HUES64 (cell line): ENCODE measurements around the gene TBC1D8.

Experiments
- H3K27ac ChIP-seq: 2 replicates; pipeline ENCODE4 v1.7.0; 2013; ENCODE audit warnings: low read depth, low read length, inconsistent platforms
- H3K27me3 ChIP-seq: 2 replicates; pipeline ENCODE4 v1.6.1; 2013; ENCODE audit warnings: mild to moderate bottlenecking, low read length; ENCODE audit not compliant: insufficient read depth
- H3K36me3 ChIP-seq: 2 replicates; pipeline ENCODE4 v1.6.1; 2013; ENCODE audit warnings: mild to moderate bottlenecking, low read length; ENCODE audit not compliant: insufficient read depth
- H3K4me1 ChIP-seq: 2 replicates; pipeline ENCODE4 v1.6.1; 2013; ENCODE audit warnings: mild to moderate bottlenecking, low read length, moderate library complexity; ENCODE audit not compliant: insufficient read depth
- H3K4me3 ChIP-seq: 2 replicates; pipeline ENCODE4 v1.5.1; 2013; ENCODE audit warnings: mild to moderate bottlenecking, low read length, moderate library complexity
- H3K9ac ChIP-seq: 2 replicates; pipeline ENCODE4 v1.6.1; 2013; ENCODE audit warnings: mild to moderate bottlenecking, low read depth, low read length
- H3K9me3 ChIP-seq: 2 replicates; pipeline ENCODE4 v1.6.1; 2013; ENCODE audit warnings: low read depth, low read length; ENCODE audit not compliant: insufficient read depth
- WGBS: fragments of 150-250, 120-280 bp; methylation state at CpG from one replicate; pipeline ENCODE4 v1.1.7; 2013; ENCODE audit warnings: missing lambda C conversion rate; 5-methylcytosine and 5-hydroxymethylcytosine counted together

TBC1D8 gene

GRCh38 chr2:101082998-101083397 lies 68.2 kb downstream of the TBC1D8 start:
- no peaks in the 10 kb centered on the region for H3K4me1 ChIP-seq
- no peak overlapping the region for H3K27ac ChIP-seq
- 92% methylated on average over 6 of the region's 6 CpGs for WGBS
- H3K27me3 ChIP-seq, result no peaks in the 10 kb centered on the region
- H3K9ac ChIP-seq, result no peak overlapping the region
- no peak overlapping the region for H3K4me3 ChIP-seq
- no peaks in the 10 kb centered on the region for H3K9me3 ChIP-seq
- H3K36me3 ChIP-seq, result no peaks in the 10 kb centered on the region

- Histone ChIP-seq H3K27me3 (no peaks in the 10 kb centered on the region), H3K4me1 (no peaks in the 10 kb centered on the region), H3K9me3 (no peaks in the 10 kb centered on the region), H3K9ac (no peak overlapping the region), H3K4me3 (no peak overlapping the region), H3K36me3 (no peaks in the 10 kb centered on the region), H3K27ac (no peak overlapping the region)
- WGBS, result 88% methylated on average over 1 of the region's 1 CpG
These were observed 69.7 kb downstream of the TBC1D8 start for GRCh38 chr2:101081375-101081907.

GRCh38 chr2:101080211-101081068 lies 70.7 kb downstream of the TBC1D8 start:
- Histone ChIP-seq H3K4me3 (no peak overlapping the region), H3K4me1 (no peaks in the 10 kb centered on the region), H3K36me3 (no peaks in the 10 kb centered on the region), H3K27me3 (no peaks in the 10 kb centered on the region), H3K9me3 (0 out of 2 replicates have a peak, but pooled peaks cover 2% of the 10 kb centered on the region), H3K27ac (no peak overlapping the region), H3K9ac (no peak overlapping the region)
- WGBS, result 97% methylated on average over 14 of the region's 14 CpGs

- Histone ChIP-seq H3K4me3 (no peak overlapping the region), H3K4me1 (no peaks in the 10 kb centered on the region), H3K9me3 (peaks cover 15% of the 10 kb centered on the region; the same call in 1 of the 2 replicates), H3K27me3 (no peaks in the 10 kb centered on the region), H3K9ac (no peak overlapping the region), H3K36me3 (no peaks in the 10 kb centered on the region; the same call in 1 of the 2 replicates), H3K27ac (no peak overlapping the region)
- 98% methylated on average over 2 of the region's 2 CpGs for WGBS
These were observed 74.6 kb downstream of the TBC1D8 start for GRCh38 chr2:101076581-101076980.

GRCh38 chr2:101064868-101065549 lies 86.2 kb downstream of the TBC1D8 start:
- Histone ChIP-seq H3K9ac (no peak overlapping the region), H3K27me3 (no peaks in the 10 kb centered on the region), H3K27ac (no peak overlapping the region), H3K36me3 (no peaks in the 10 kb centered on the region), H3K4me1 (no peaks in the 10 kb centered on the region), H3K4me3 (no peak overlapping the region), H3K9me3 (no peaks in the 10 kb centered on the region)
- WGBS, result 98% methylated on average over 4 of the region's 4 CpGs

- Histone ChIP-seq H3K4me1 (no peaks in the 10 kb centered on the region), H3K9me3 (no peaks in the 10 kb centered on the region), H3K9ac (no peak overlapping the region), H3K27me3 (no peaks in the 10 kb centered on the region), H3K36me3 (no peaks in the 10 kb centered on the region), H3K27ac (no peak overlapping the region), H3K4me3 (no peak overlapping the region)
- 96% methylated on average over 3 of the region's 3 CpGs for WGBS
These were observed 86.7 kb downstream of the TBC1D8 start for GRCh38 chr2:101064505-101064867.

- Histone ChIP-seq H3K4me3 (no peak overlapping the region), H3K27ac (no peak overlapping the region), H3K27me3 (no peaks in the 10 kb centered on the region), H3K9ac (no peak overlapping the region), H3K4me1 (no peaks in the 10 kb centered on the region), H3K9me3 (no peaks in the 10 kb centered on the region), H3K36me3 (peaks cover 2% of the 10 kb centered on the region; the same call in 1 of the 2 replicates)
- 87% methylated on average over 2 of the region's 2 CpGs for WGBS
These were observed 87.1 kb downstream of the TBC1D8 start for GRCh38 chr2:101064125-101064502.

- no peaks in the 10 kb centered on the region for H3K4me1 ChIP-seq
These were observed 87.6 kb downstream of the TBC1D8 start for GRCh38 chr2:101063352-101064124.

GRCh38 chr2:101058386-101058785 lies 92.8 kb downstream of the TBC1D8 start:
- H3K9me3 ChIP-seq, result no peaks in the 10 kb centered on the region
- WGBS, result 95% methylated on average over 3 of the region's 3 CpGs
- H3K4me3 ChIP-seq, result no peak overlapping the region
- H3K36me3 ChIP-seq, result peaks cover 15% of the 10 kb centered on the region; the same call in 1 of the 2 replicates
- H3K9ac ChIP-seq, result no peak overlapping the region
- no peaks in the 10 kb centered on the region for H3K27me3 ChIP-seq
- H3K27ac ChIP-seq, result no peak overlapping the region
- no peaks in the 10 kb centered on the region for H3K4me1 ChIP-seq

More at GRCh38 chr2:101063352-101064124, 87.6 kb downstream of the TBC1D8 start:
- H3K27ac ChIP-seq, result no peak overlapping the region
- H3K9ac ChIP-seq, result no peak overlapping the region
- H3K9me3 ChIP-seq, result no peaks in the 10 kb centered on the region
- no peak overlapping the region for H3K4me3 ChIP-seq
- H3K27me3 ChIP-seq, result no peaks in the 10 kb centered on the region
- WGBS, result 96% methylated on average over 3 of the region's 3 CpGs
- H3K36me3 ChIP-seq, result peaks cover 3% of the 10 kb centered on the region; the same call in 1 of the 2 replicates

GRCh38 chr2:101057051-101057933 lies 93.9 kb downstream of the TBC1D8 start:
- H3K4me3 ChIP-seq, result no peak overlapping the region
- H3K9me3 ChIP-seq, result no peaks in the 10 kb centered on the region
- no peak overlapping the region for H3K27ac ChIP-seq
- H3K36me3 ChIP-seq, result peaks cover 15% of the 10 kb centered on the region; the same call in 1 of the 2 replicates
- H3K9ac ChIP-seq, result no peak overlapping the region
- no peaks in the 10 kb centered on the region for H3K27me3 ChIP-seq
- no peaks in the 10 kb centered on the region for H3K4me1 ChIP-seq
- 96% methylated on average over 5 of the region's 5 CpGs for WGBS
